Loucy (cell line): ENCODE results near the gene ASIC5.

ENCODE experiments used
- H2AFZ ChIP-seq: fragments of 200-600 bp; sonication (generic); 2 replicates; pipeline ENCODE4 v1.6.0; 2016; ENCODE audit warnings: antibody characterized with exemption, mild to moderate bottlenecking, low read length, moderate library complexity
- H3F3A ChIP-seq: fragments of 200-600 bp; 2 replicates; pipeline ENCODE4 v1.6.0; 2016; ENCODE audit warnings: antibody characterized with exemption, low read depth, mild to moderate bottlenecking
- H3K27me3 ChIP-seq: fragments of 200-600 bp; sonication (generic); 2 replicates; pipeline ENCODE4 v1.6.1; 2014; ENCODE audit warnings: low read length, mild to moderate bottlenecking; ENCODE audit not compliant: insufficient read depth, poor library complexity, severe bottlenecking
- H3K36me3 ChIP-seq: fragments of 200-600 bp; sonication (generic); 2 replicates; pipeline ENCODE4 v1.6.1; 2016; ENCODE audit warnings: low read length; ENCODE audit not compliant: insufficient read depth
- H3K4me1 ChIP-seq: fragments of 200-600 bp; sonication (generic); 2 replicates; pipeline ENCODE4 v1.5.1; 2014; ENCODE audit warnings: low read length, mild to moderate bottlenecking; ENCODE audit not compliant: insufficient read depth, poor library complexity, severe bottlenecking
- H3K4me2 ChIP-seq: fragments of 200-600 bp; sonication (generic); 2 replicates; pipeline ENCODE4 v1.6.0; 2014; ENCODE audit warnings: antibody characterized with exemption, low read length, low read depth, mild to moderate bottlenecking; ENCODE audit not compliant: poor library complexity, severe bottlenecking
- H3K4me3 ChIP-seq: fragments of 200-600 bp; sonication (generic); 2 replicates; pipeline ENCODE4 v1.5.1; 2014; ENCODE audit warnings: low read length, mild to moderate bottlenecking, mixed read lengths; ENCODE audit not compliant: poor library complexity, severe bottlenecking
- H3K79me2 ChIP-seq: fragments of 200-600 bp; sonication (generic); 2 replicates; pipeline ENCODE4 v1.6.1; 2014; ENCODE audit warnings: low read length; ENCODE audit not compliant: insufficient read depth
- H3K9ac ChIP-seq: fragments of 200-600 bp; sonication (generic); 2 replicates; pipeline ENCODE4 v1.6.0; 2014; ENCODE audit warnings: mild to moderate bottlenecking, low read depth, low read length, moderate library complexity; ENCODE audit not compliant: poor library complexity, severe bottlenecking
- H3K9me2 ChIP-seq: fragments of 200-600 bp; sonication (generic); replicated peaks from 2 replicates; pipeline ENCODE4 v1.6.1; 2016; ENCODE audit warnings: low read depth, low read length, mixed read lengths
- H3K9me3 ChIP-seq: fragments of 200-600 bp; sonication (generic); 2 replicates; pipeline ENCODE4 v1.6.1; 2014; ENCODE audit warnings: mild to moderate bottlenecking, antibody characterized with exemption, low read length, low read depth; ENCODE audit not compliant: insufficient read depth
- H4K20me1 ChIP-seq: fragments of 200-600 bp; sonication (generic); 2 replicates; pipeline ENCODE4 v1.6.0; 2014; ENCODE audit warnings: antibody characterized with exemption, low read length, mild to moderate bottlenecking; ENCODE audit not compliant: insufficient read depth, poor library complexity, severe bottlenecking
- CTCF ChIP-seq: fragments of 200-600 bp; sonication (generic); conservative IDR thresholded peaks from 2 replicates; pipeline ENCODE4 v1.5.1; 2014; ENCODE audit warnings: mild to moderate bottlenecking, antibody characterized with exemption, low read length
- EZH2phosphoT487 ChIP-seq: fragments of 200-600 bp; IDR thresholded peaks from 2 replicates; pipeline ENCODE4 v1.6.1; 2018; ENCODE audit warnings: antibody characterized with exemption, mild to moderate bottlenecking, moderate library complexity, borderline replicate concordance

ASIC5 gene

DNA sequence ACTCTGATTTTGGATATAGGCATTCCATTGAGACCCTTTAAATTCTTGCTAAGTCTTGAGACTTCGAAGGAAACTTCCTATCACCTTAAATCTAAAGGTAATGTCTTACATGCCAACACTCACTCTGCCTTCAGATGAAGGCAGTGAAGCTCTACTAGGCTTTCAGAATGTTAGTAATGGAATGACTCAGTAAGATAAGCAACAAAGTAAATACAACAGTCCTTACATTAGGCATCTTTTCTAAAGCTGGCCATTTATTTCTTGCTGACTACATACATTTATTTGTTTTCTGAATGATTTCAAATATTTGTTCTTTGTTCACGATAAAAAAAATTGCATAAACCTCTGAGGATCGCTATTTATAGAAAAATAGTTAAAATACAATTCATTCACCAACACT, 43.5 kb downstream of the ASIC5 start:
- Histone ChIP-seq H3F3A (no peaks in the 10 kb centered on the region), H2AFZ (no peak overlapping the region), H3K9me2 (no peaks in the 10 kb centered on the region), H3K4me3 (no peak overlapping the region), H3K4me2 (no peak overlapping the region), H4K20me1 (no peaks in the 10 kb centered on the region), H3K36me3 (no peaks in the 10 kb centered on the region), H3K4me1 (no peaks in the 10 kb centered on the region), H3K9ac (no peak overlapping the region), H3K79me2 (no peaks in the 10 kb centered on the region), H3K9me3 (no peaks in the 10 kb centered on the region), H3K27me3 (peaks cover 7% of the 10 kb centered on the region)
- TF ChIP-seq EZH2phosphoT487, result no peak
- TF ChIP-seq CTCF, result no peak

GRCh38 chr4:155820887-155821518, 45.1 kb downstream of the ASIC5 start:
- Histone ChIP-seq H3K9ac (no peak overlapping the region), H3K36me3 (no peaks in the 10 kb centered on the region), H3K9me2 (no peaks in the 10 kb centered on the region), H3K9me3 (no peaks in the 10 kb centered on the region), H3K27me3 (peaks cover 10% of the 10 kb centered on the region), H3K4me2 (no peak overlapping the region), H3F3A (no peaks in the 10 kb centered on the region), H2AFZ (no peak overlapping the region), H3K4me1 (no peaks in the 10 kb centered on the region), H3K4me3 (no peak overlapping the region), H3K79me2 (no peaks in the 10 kb centered on the region), H4K20me1 (no peaks in the 10 kb centered on the region)
- TF ChIP-seq EZH2phosphoT487 (no peak), CTCF (no peak)

- Histone ChIP-seq H3K79me2 (no peaks in the 10 kb centered on the region), H3K36me3 (no peaks in the 10 kb centered on the region), H3K4me3 (no peak overlapping the region), H3K4me1 (no peaks in the 10 kb centered on the region), H2AFZ (no peak overlapping the region), H3K4me2 (no peak overlapping the region), H3K9ac (no peak overlapping the region), H3F3A (no peaks in the 10 kb centered on the region), H3K9me3 (no peaks in the 10 kb centered on the region), H4K20me1 (no peaks in the 10 kb centered on the region), H3K27me3 (peaks cover 29% of the 10 kb centered on the region), H3K9me2 (no peaks in the 10 kb centered on the region)
- no peak for TF ChIP-seq CTCF
- TF ChIP-seq EZH2phosphoT487, result no peak
Measured at GRCh38 chr4:155819066-155819465, 47.0 kb downstream of the ASIC5 start.
